Osteoblast (primary cell): ENCODE measurements around the gene CBX4. TPM values are rescaled to one million over a fixed set of nuclear protein-coding genes. Genes with fewer than 3 reads are reported as not detected.

ENCODE experiments used
- DNase-seq: peaks from one replicate; pipeline ENCODE4 v3.0.0; 2011; ENCODE audit warnings: low spot score, mixed read lengths; ENCODE audit not compliant: insufficient read length; ENCODE audit errors: missing footprints
- H2AFZ ChIP-seq: 2 replicates; pipeline ENCODE4 v1.6.0; 2011; ENCODE audit warnings: mild to moderate bottlenecking, low read length
- H3K27ac ChIP-seq: 2 replicates; pipeline ENCODE4 v1.5.1; 2011; ENCODE audit warnings: mild to moderate bottlenecking, low read depth, low read length, moderate library complexity
- H3K27me3 ChIP-seq: 2 replicates; pipeline ENCODE4 v1.6.0; 2012; ENCODE audit warnings: mild to moderate bottlenecking, control low read depth, inconsistent platforms, low read length, moderate library complexity; ENCODE audit not compliant: insufficient read depth
- H3K36me3 ChIP-seq: 2 replicates; pipeline ENCODE4 v1.5.1; 2011; ENCODE audit warnings: mild to moderate bottlenecking, low read length, control low read depth, moderate library complexity; ENCODE audit not compliant: insufficient read depth
- H3K4me1 ChIP-seq: 2 replicates; pipeline ENCODE4 v1.5.1; 2011; ENCODE audit warnings: mild to moderate bottlenecking, low read length, control low read depth, moderate library complexity; ENCODE audit not compliant: insufficient read depth
- H3K4me2 ChIP-seq: 2 replicates; pipeline ENCODE4 v1.6.0; 2011; ENCODE audit warnings: mild to moderate bottlenecking, low read length; ENCODE audit not compliant: insufficient read depth
- H3K4me3 ChIP-seq: fragments of 200-600 bp; sonication (generic); 3 replicates; pipeline ENCODE4 v1.5.1; 2012; ENCODE audit warnings: mild to moderate bottlenecking, low read length, inconsistent platforms; ENCODE audit not compliant: insufficient read depth
- H3K79me2 ChIP-seq: 2 replicates; pipeline ENCODE4 v1.6.0; 2012; ENCODE audit warnings: mild to moderate bottlenecking, low read length, control low read depth, inconsistent platforms; ENCODE audit not compliant: insufficient read depth
- H3K9me3 ChIP-seq: 2 replicates; pipeline ENCODE4 v1.5.1; 2011; ENCODE audit warnings: low read depth, low read length, control low read depth
- H4K20me1 ChIP-seq: 2 replicates; pipeline ENCODE4 v1.6.0; 2012; ENCODE audit warnings: mild to moderate bottlenecking, low read length, control low read depth; ENCODE audit not compliant: insufficient read depth
- CTCF ChIP-seq: IDR thresholded peaks from 2 replicates; pipeline ENCODE4 v1.5.1; 2011; ENCODE audit warnings: mild to moderate bottlenecking, low read depth, low read length, moderate library complexity; ENCODE audit errors: extremely low read depth
- total RNA-seq: library from RNA; depleted of rRNA; stranded (reverse); fragments of >200 nt; gene quantifications from 2 replicates; pipeline ENCODE4 v1.2.3, GENCODE V29; 2012

The CBX4 gene
- total RNA-seq, 1 donor: 22.1 TPM

DNA sequence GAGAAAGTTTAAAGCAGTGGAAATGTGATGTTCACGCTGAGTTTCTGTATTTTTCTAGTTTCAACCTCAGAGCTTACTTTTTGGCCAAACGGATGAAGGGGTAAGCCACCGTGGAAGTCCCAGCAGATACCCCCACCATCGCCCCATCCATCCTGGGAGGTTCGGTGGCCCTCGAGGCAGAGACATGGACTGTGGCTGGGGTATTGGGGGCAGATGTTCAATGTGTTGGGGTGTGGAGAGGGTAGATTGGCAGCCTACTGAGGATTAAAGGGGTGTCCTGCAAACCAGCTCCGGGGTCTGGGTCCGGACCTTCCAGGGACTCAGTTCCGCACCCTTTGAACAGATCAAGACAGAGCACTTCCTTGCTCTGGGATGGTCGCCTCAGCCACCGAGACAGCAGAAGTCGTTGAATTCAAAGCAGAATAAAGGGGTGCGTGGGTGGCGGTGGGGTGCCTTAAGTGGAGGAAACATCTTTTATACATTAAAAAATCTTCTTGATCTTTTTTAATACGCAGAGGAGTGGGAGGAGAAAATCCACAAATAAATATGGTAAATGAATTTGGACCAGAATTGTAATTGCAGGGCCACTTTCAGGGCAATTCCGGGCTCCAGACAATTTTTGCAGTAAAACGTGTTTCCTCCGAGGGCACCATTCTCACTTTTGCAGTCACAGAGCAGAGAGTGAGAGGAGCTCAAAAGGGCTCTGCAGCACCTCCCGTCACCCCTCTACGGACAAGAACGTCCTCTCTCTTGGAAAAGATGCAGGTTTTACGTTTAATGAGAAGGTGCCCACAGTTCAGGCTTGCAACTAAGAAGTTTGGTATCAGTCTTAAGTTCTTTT lies 34.2 kb downstream of the CBX4 start:
- peaks cover 5% of the 10 kb centered on the region for H3K4me1 ChIP-seq
- H3K27me3 ChIP-seq: peaks cover 100% of the 10 kb centered on the region
- H3K79me2 ChIP-seq: no peaks in the 10 kb centered on the region
- H2AFZ ChIP-seq: no peak overlapping the region
- no peaks in the 10 kb centered on the region for H3K9me3 ChIP-seq
- peaks cover 5% of the 10 kb centered on the region for H4K20me1 ChIP-seq
- H3K27ac ChIP-seq: no peak overlapping the region
- no peaks in the 10 kb centered on the region for H3K36me3 ChIP-seq
- no peak overlapping the region for H3K4me3 ChIP-seq
- no peak for DNase-seq
- no peak overlapping the region for H3K4me2 ChIP-seq
- no peak for TF ChIP-seq CTCF

DNA sequence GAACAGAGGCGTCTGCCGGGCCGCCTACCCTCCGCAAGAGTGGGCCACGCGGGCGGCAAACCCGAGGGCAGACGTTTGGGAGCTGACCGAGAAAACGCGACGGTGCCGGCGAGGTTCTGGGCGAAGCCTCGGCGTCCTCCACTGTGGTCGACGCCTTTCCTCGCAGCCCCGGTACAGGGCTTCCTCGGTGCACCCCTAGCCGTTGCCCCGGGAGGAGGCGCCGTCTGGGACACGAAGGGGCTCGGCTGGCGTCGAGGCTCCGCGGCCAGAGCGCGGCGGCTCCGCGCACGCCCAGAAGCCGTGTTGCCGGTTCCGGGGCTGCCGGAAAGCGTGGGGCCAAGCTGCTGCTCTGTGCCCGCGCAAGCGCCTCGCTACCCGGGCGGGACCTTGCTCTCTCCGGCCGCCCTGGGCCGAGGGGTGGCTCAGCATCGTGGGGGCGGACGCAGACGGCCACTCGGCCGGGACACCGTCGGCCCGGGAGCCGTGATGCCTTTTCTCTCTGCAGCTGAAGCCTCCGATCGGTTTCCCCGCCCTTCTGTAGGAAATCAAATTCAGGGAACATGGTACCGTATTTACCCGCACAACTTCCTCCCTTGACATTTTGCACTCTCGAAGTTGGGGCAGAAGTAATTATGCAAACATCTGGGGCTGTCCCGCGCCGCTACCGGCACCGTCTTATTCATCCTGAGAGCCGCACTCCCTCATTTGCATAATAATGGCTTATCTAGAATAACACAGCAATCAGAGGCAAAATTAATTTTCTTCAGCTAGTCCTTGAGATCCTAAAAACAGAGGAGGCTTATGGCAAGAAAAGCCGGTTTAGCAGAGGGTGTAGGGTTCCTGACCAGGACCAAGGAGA lies 35.0 kb downstream of the CBX4 start:
- H3K27me3 ChIP-seq: peaks cover 100% of the 10 kb centered on the region
- TF ChIP-seq CTCF: no peak
- no peaks in the 10 kb centered on the region for H3K79me2 ChIP-seq
- no peaks in the 10 kb centered on the region for H3K36me3 ChIP-seq
- H2AFZ ChIP-seq: no peak overlapping the region
- no peaks in the 10 kb centered on the region for H3K9me3 ChIP-seq
- H3K27ac ChIP-seq: no peak overlapping the region
- no peak overlapping the region for H3K4me2 ChIP-seq
- DNase-seq: no peak
- no peak overlapping the region for H3K4me3 ChIP-seq
- H3K4me1 ChIP-seq: peaks cover 5% of the 10 kb centered on the region
- peaks cover 8% of the 10 kb centered on the region for H4K20me1 ChIP-seq

GRCh38 chr17:79803421-79803996 lies 35.7 kb downstream of the CBX4 start:
- no peaks in the 10 kb centered on the region for H3K36me3 ChIP-seq
- H3K4me2 ChIP-seq: no peak overlapping the region
- no peak overlapping the region for H3K4me3 ChIP-seq
- DNase-seq: peak; percentile 91
- peaks cover 6% of the 10 kb centered on the region for H4K20me1 ChIP-seq
- no peak overlapping the region for H2AFZ ChIP-seq
- H3K27ac ChIP-seq: no peak overlapping the region
- no peaks in the 10 kb centered on the region for H3K9me3 ChIP-seq
- H3K79me2 ChIP-seq: no peaks in the 10 kb centered on the region
- H3K27me3 ChIP-seq: peaks cover 100% of the 10 kb centered on the region
- no peak for TF ChIP-seq CTCF
- H3K4me1 ChIP-seq: peaks cover 6% of the 10 kb centered on the region
